Ramos (cell line): ENCODE results near the gene NRCAM.

Experiments used
- in situ Hi-C: fragments of 300-500 bp; cut with MboI; formaldehyde crosslinking; loops from one replicate; pipeline ENCODE4 v1.14.3; 2022; ENCODE audit warnings: low sequenced_read_pairs; ENCODE audit not compliant: unreplicated experiment

NRCAM gene

GRCh38 chr7:108144931-108145330 lies 311.3 kb downstream of the NRCAM start:
- in situ Hi-C loops: no loop called here

- in situ Hi-C loops: no loop called here
Measured at GRCh38 chr7:108143658-108144420, 312.4 kb downstream of the NRCAM start.

GRCh38 chr7:108142675-108143259 lies 313.5 kb downstream of the NRCAM start:
- in situ Hi-C loops: no loop called here

- in situ Hi-C loops: no loop called here
Measured at GRCh38 chr7:108142180-108142579, 314.1 kb downstream of the NRCAM start.

GRCh38 chr7:108140671-108141070 lies 315.6 kb downstream of the NRCAM start:
- in situ Hi-C loops: no loop called here

GRCh38 chr7:108138911-108139310 lies 317.3 kb downstream of the NRCAM start:
- in situ Hi-C loops: no loop called here

GRCh38 chr7:108137993-108138392 lies 318.2 kb downstream of the NRCAM start:
- in situ Hi-C loops: no loop called here

GRCh38 chr7:108137040-108137439 lies 319.2 kb downstream of the NRCAM start:
- in situ Hi-C loops: no loop called here

GRCh38 chr7:108136191-108136688 lies 320.0 kb downstream of the NRCAM start:
- in situ Hi-C loops: no loop called here

- in situ Hi-C loops: no loop called here
Measured at GRCh38 chr7:108135446-108136190, 320.6 kb downstream of the NRCAM start.

- in situ Hi-C loops: no loop called here
Measured at GRCh38 chr7:108134486-108134885, 321.8 kb downstream of the NRCAM start.

- in situ Hi-C loops: no loop called here
Measured at GRCh38 chr7:108132551-108133265, 323.5 kb downstream of the NRCAM start.

- in situ Hi-C loops: no loop called here
Measured at GRCh38 chr7:108130261-108130660, 326.0 kb downstream of the NRCAM start, which contains the start of gene LAMB4. Gene LAMB4 (minus strand): TSS chr7:108130361. CDS start chr7:108123164, 7,197 bp downstream.

- in situ Hi-C loops: no loop called here
Measured at GRCh38 chr7:108129018-108129965, 326.9 kb downstream of the NRCAM start.

GRCh38 chr7:108128514-108128913 lies 327.7 kb downstream of the NRCAM start:
- in situ Hi-C loops: no loop called here

GRCh38 chr7:108127461-108127860 lies 328.8 kb downstream of the NRCAM start:
- in situ Hi-C loops: no loop called here

- in situ Hi-C loops: no loop called here
Measured at GRCh38 chr7:108124820-108125219, 331.4 kb downstream of the NRCAM start.

- in situ Hi-C loops: no loop called here
Measured at GRCh38 chr7:108122181-108122580, 334.1 kb downstream of the NRCAM start.

- in situ Hi-C loops: no loop called here
Measured at GRCh38 chr7:108120933-108121332, 335.3 kb downstream of the NRCAM start.
